Stimulated activated CD8-positive, alpha-beta memory T cell treated with anti-CD3 and anti-CD28 coated beads, Interleukin-2, amount 100 ng/mL, for 48 hours (primary cell): Measurements from ENCODE around the gene CFAP61.
"Not testable (repeated sequence)": the region's sequence is repeated elsewhere in the genome, so short reads cannot be mapped to it uniquely, and the experiment has no call there.

Experiments
- DNase-seq, 2 donors: peaks; one replicate each; pipeline ENCODE4 v3.0.0-alpha.2; 2020; ENCODE audit warnings: low read depth in 2 of 2

Gene CFAP61

DNA sequence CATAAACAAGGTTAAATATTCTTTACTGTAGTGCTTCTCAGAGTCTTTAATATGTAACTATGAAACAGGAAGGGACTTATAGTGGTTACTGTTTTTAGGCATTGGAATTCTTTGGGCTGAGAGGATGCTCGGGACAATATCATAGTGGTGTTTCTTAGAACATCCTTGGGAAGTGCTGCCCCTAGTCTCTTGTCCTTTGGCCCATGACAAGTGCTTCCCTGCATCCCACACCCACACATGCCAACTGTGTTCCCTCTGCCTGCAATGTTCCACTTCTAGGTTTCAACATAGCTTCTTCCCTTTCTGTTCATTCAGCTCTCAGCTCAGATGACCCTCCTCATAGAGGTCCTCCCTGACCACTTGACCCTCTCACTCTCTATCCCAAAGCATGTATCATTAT lies 37.6 kb downstream of the CFAP61 start:
- DNase-seq = no peak

- no peak for DNase-seq
These were observed 40.5 kb downstream of the CFAP61 start for GRCh38 chr20:20092827-20093226.

GRCh38 chr20:20094410-20094809 lies 42.1 kb downstream of the CFAP61 start:
- DNase-seq = no peak

GRCh38 chr20:20095114-20095872 lies 43.0 kb downstream of the CFAP61 start:
- DNase-seq = no peak

DNA sequence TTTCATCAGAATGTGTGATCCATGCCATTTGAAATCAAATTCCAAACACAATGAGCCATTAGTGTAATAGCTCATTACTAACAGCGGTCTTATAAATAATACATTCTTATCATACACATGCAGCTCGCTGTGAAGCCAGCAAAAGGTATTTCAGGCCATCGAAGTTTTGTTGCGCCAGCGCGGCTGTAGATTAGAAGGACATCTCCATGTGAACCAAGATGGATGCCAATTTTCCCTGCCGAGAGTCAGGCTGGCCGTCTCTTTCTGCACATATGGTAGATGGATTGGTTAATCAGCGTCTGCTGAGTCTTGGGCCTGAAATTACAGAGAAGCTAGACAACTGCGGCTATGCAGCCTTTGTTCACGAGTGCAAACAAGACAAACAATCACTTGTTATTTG lies 44.1 kb downstream of the CFAP61 start:
- DNase-seq = no peak

GRCh38 chr20:20100881-20101280 lies 48.5 kb downstream of the CFAP61 start:
- no peak for DNase-seq

DNA sequence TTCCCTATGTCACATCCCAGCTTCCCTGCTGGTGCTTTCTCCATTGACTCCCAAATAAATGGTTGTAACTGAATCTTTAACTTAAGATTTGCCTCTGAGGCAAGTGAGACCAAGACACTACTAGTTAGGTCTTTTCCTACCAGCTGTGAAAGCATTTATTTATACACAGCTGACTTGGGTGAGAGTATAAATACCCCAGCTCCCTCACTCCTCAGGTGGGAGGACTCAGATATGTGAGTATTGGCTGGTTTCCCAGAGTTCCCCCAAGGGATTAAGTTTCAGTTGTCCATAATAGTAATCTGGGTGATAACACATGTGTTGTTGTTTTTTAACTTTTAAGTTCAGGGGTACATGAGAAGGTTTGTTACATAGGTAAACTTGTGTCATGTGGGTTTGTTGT lies 49.8 kb downstream of the CFAP61 start:
- DNase-seq = no peak

- no peak for DNase-seq
These were observed 50.5 kb downstream of the CFAP61 start for GRCh38 chr20:20102716-20103258.

GRCh38 chr20:20103486-20103885 lies 51.2 kb downstream of the CFAP61 start:
- DNase-seq = no peak

GRCh38 chr20:20123187-20123586 lies 70.9 kb downstream of the CFAP61 start:
- not testable (repeated sequence) for DNase-seq

- DNase-seq = no peak
These were observed 78.1 kb downstream of the CFAP61 start for GRCh38 chr20:20130399-20130798.

DNA sequence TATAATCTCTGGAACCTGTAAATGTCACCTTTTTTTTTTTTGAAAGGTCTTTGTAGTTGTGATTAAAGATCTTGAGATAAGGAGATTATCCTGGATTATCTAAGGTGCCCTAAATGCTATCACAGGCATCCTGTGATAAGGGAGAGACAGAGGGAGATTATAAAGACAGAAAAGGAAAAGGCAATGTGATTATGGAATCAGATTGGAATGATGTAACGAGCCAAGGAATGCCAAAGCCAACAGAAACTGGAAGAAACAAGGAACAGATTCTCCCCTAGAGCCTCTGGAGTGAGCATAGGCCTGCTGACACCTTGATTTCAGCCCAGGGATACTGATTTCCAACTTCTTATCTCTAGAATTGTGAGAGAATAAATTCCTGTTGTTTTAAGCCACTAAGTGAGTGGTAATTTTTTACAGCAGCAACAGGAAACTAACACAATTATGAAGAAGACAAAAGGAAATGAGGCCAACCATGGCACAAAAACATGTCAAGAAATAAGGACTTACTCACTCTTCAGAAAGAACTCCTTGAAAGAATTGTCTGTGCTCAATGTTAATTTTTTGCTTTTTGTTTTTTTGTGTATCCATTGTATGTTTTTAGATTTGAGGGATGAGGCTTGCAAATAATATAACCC lies 82.7 kb downstream of the CFAP61 start:
- no peak for DNase-seq

DNA sequence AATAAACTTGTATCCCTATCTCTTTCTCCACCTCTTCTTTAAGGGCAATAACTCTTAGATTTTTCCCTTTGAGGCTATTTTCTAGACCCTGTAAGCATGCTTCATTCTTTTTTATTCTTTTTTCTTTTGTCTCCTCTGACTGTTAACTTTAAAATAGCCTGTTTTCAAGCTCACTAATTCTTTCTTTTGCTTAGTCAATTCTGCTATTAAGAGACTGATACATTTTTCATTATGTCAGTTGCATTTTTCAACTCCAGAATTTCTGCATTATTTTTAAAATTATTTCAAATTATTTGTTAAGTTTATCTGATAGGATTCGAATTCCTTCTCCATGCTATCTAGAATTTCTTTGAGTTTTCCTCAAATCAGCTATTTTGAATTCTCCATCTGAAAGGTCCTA lies 84.0 kb downstream of the CFAP61 start:
- DNase-seq = no peak

DNA sequence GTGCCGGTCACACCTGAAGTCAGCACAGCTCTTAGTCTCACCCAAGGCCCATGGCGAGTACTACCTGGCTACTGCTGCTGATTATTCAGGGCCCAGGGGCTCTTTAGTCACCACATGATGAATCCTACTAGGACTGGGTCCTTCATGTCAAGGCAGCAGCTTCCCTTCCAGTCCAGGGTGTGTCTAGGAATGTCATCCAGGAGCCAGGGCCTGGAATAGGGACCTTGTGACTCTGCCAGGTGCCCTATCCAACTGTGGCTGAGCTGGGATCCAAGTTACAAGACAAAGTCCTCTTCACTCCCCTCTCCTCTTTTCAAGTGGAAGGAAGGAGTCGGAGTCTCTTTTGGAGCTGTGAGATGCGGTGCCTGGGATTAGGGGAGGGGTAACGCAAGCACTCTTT lies 85.5 kb downstream of the CFAP61 start:
- no peak for DNase-seq

- no peak for DNase-seq
These were observed 86.2 kb downstream of the CFAP61 start for GRCh38 chr20:20138301-20139064.

DNA sequence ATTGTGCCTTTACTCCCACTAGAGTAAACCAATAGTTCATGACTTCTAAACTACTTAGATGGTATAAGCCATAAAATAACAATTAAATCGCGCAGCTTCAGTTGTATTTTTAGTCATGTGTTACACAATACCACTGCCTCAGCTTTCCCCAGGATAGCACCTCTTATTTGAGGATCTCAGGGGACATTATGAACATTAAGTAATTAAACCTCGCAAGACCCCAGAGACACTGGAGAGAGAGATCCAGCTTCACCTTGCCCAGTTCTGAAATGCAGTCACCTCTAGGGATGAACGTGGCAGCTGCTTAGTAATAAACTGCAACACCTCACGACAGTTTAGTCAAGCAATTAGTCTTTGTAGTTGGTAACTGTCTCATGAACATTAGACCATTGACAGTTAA lies 87.1 kb downstream of the CFAP61 start:
- DNase-seq = no peak

GRCh38 chr20:20143165-20143564 lies 90.8 kb downstream of the CFAP61 start:
- no peak for DNase-seq

DNA sequence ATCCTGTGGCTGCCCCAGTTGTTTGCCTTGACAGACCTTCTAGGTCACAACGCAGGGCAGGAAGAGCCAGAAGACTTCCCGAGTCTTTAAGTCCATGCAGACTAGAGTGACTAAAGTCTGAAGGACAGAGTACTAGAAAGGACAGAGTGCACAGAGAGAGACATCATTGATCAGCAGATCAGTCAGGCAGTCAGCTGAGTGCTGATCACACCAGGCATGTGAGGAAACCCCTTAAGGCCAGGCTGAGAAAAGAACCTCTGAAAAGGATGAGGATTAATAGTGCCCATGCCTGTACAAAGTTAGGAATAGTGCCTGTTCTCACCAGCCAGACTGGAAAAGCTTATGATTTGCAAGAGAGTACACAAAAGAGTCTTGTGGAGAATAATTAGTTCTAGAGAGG lies 91.3 kb downstream of the CFAP61 start:
- DNase-seq = no peak

DNA sequence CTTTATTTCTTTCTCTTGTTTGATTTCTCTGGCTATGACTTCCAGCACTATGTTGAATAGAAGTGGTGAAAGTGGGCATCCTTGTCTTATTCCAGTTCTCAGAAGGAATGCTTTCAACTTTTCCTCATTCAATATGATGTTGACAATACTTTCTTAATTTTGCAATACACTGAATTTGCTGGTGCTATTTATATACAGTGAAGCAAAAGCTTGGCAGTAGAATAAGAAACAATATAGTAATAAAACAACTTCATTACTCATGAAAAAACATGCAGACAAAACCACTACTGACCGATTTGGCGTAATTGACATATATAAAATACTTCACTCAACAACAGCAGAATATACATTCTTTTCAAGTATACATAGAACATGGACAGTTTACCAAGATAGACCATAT lies 96.4 kb downstream of the CFAP61 start:
- no peak for DNase-seq

GRCh38 chr20:20150241-20150640 lies 97.9 kb downstream of the CFAP61 start:
- DNase-seq = no peak

DNA sequence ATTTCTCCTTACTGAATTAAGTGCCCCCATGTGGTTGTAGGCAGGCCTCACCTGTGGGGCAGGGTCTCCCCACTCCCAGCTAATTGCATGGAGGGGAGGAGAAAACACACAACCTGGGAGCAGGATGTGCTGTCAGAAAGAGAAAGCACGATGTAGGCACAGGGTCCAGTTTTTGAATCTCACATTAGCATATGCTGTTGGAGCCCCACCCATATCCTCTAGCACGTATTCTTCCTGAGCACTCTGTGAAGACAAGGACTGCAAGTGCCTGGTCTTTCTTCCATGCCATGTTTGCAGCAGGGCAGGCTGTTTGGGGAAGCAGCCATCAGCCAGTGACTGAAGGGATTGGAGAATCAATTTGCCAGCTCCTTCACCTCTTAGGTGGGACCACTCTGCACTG lies 108.2 kb downstream of the CFAP61 start:
- no peak for DNase-seq

DNA sequence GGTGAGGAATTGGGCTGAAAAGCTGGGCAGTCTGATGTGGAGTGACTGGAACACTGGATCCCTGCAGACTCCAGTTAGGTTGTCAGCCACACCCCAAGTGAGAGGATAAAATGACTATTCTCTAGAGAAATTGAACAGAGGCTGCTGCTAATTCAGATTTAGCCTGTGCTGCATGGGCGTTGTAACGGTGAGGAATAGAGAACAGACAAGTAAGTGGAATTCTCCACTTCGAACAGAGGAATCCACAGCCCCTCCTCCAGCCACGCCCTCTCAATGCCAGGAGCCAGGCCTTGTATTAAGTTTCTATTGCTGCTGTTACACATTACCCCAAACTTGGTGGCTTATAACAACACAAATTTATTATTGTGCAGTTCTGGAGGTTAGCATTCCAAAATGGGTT lies 109.3 kb downstream of the CFAP61 start:
- DNase-seq = no peak

DNA sequence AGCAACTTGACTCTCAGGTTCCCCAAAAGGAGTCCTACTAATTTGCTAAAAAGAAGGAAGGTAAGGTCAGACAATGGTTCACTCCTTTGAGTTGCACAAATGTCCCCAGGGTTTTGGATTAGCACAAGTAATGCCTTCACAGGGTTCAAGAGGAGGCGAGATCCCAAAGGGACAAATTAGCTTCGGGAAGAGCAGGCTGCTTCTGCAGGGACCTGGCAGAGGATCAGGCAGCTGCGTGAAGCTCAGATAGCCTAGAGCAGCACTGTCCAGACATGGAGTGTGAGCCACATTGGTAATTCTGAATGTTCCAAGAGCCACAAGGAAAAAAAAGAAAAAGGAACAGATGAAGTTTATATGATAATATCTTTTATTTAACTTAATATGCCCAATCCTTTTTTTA lies 115.4 kb downstream of the CFAP61 start:
- DNase-seq = no peak
